Measurements from ENCODE around the gene GCNT2.

GRCh38 chr6:10507298-10507697 is 13.9 kb upstream of the GCNT2 start:
- TF ChIP-seq POLR2A (IDR thresholded peaks at IDR 0.05; ENCODE audit: low read depth, low read length) (no peak), TAF1 (IDR thresholded peaks at IDR 0.05; ENCODE audit: borderline replicate concordance, low read depth, low read length) (no peak), POLR2AphosphoS5 (IDR thresholded peaks at IDR 0.05; ENCODE audit: low read depth, low read length) (no peak)
